OCI-LY3 (cell line): Measurements from ENCODE around the gene SHMT1.
"Not testable (repeated sequence)": the region's sequence is repeated elsewhere in the genome, so short reads cannot be mapped to it uniquely, and the experiment has no call there.

Experiments
- CTCF ChIP-seq: fragments of 200-600, 300-600 bp; sonication (generic); IDR thresholded peaks from 2 replicates; pipeline ENCODE4 v1.5.1; 2014; ENCODE audit warnings: antibody characterized with exemption, low read length, low read depth
- EZH2phosphoT487 ChIP-seq: fragments of 200-600 bp; shearing (Covaris generic); IDR thresholded peaks from 2 replicates; pipeline ENCODE4 v1.6.1; 2018; ENCODE audit warnings: antibody characterized with exemption, mixed run types, low read depth

- TF ChIP-seq CTCF, EZH2phosphoT487: not testable (repeated sequence)
Measured at GRCh38 chr17:18384271-18384670, 20.9 kb upstream of the SHMT1 start.
